ENCODE data around the gene MYOD1. TPM values are rescaled to one million over a fixed set of nuclear protein-coding genes. Genes with fewer than 3 reads are reported as not detected.

MYOD1 gene
- total RNA-seq, 1 experiment from 2014 or later, result not detected

- Histone ChIP-seq H3K27me3 (ENCODE audit: control insufficient read depth, insufficient read depth, low read length) (peaks cover 14% of the 10 kb centered on the region), H3K4me3 (ENCODE audit: low read depth in 2 of 2, low read length in 2 of 2) (no peak overlapping the region), H3K27ac (ENCODE audit: low read length) (no peak overlapping the region), H3K9me3 (ENCODE audit: control insufficient read depth, insufficient read depth, low read depth, low read length) (no peaks in the 10 kb centered on the region), H3K36me3 (ENCODE audit: control insufficient read depth, insufficient read depth, low read length) (no peaks in the 10 kb centered on the region), H3K4me1 (ENCODE audit: control insufficient read depth, insufficient read depth, low read length) (no peaks in the 10 kb centered on the region)
- DNase-seq (ENCODE audit: low read depth, low spot score) (no peak), ATAC-seq (no peak)
- no TSS peak for BruUV-seq (replicated peaks)
- in situ Hi-C loops (cut with HindIII; ENCODE audit: low pct_unique_long_range_greater_than_20kb, low sequenced_read_pairs) (no loop called here), intact Hi-C loops (cut with micrococcal nuclease; ENCODE audit: unreplicated experiment) (no loop called here)
- ChIA-PET POLR2A (no interaction called here), CTCF (no interaction called here)
- no peak for TF ChIP-seq REST (IDR thresholded peaks at IDR 0.05; ENCODE audit: insufficient read depth in 1 of 2, low read depth in 2 of 2, low read length in 1 of 2)
- no peak for TF ChIP-seq CTCF (IDR thresholded peaks at IDR 0.05)
- TF ChIP-seq POLR2AphosphoS5 (IDR thresholded peaks at IDR 0.05; ENCODE audit: low read depth, low read length), result no peak
- TF ChIP-seq TCF7L2 (IDR thresholded peaks at IDR 0.05; ENCODE audit: low read depth, low read length), result no peak
- TF ChIP-seq SIN3A (IDR thresholded peaks at IDR 0.05; ENCODE audit: borderline replicate concordance, insufficient read depth, low read depth, low read length), result no peak
Observed at GRCh38 chr11:17711836-17712235, 7.5 kb upstream of the MYOD1 start.

- POLR2A ChIA-PET, result no interaction called here
- ATAC-seq (no peak), DNase-seq (ENCODE audit: low read depth, low spot score) (no peak)
- in situ Hi-C loops (cut with HindIII; ENCODE audit: low pct_unique_long_range_greater_than_20kb, low sequenced_read_pairs) (no loop called here), intact Hi-C loops (cut with micrococcal nuclease; ENCODE audit: unreplicated experiment) (no loop called here)
- Histone ChIP-seq H3K27ac (ENCODE audit: low read length) (no peak overlapping the region), H3K4me1 (ENCODE audit: control insufficient read depth, insufficient read depth, low read length) (no peaks in the 10 kb centered on the region), H3K36me3 (ENCODE audit: control insufficient read depth, insufficient read depth, low read length) (no peaks in the 10 kb centered on the region), H3K9me3 (ENCODE audit: control insufficient read depth, insufficient read depth, low read depth, low read length) (no peaks in the 10 kb centered on the region), H3K4me3 (ENCODE audit: low read depth in 2 of 2, low read length in 2 of 2) (no peak overlapping the region), H3K27me3 (ENCODE audit: control insufficient read depth, insufficient read depth, low read length) (peaks cover 19% of the 10 kb centered on the region)
- BruUV-seq (replicated peaks), result no TSS peak
- TF ChIP-seq POLR2AphosphoS5 (IDR thresholded peaks at IDR 0.05; ENCODE audit: low read depth, low read length), result no peak
- no peak for TF ChIP-seq TCF7L2 (IDR thresholded peaks at IDR 0.05; ENCODE audit: low read depth, low read length)
- no peak for TF ChIP-seq REST (IDR thresholded peaks at IDR 0.05; ENCODE audit: insufficient read depth in 1 of 2, low read depth in 2 of 2, low read length in 1 of 2)
- no peak for TF ChIP-seq SIN3A (IDR thresholded peaks at IDR 0.05; ENCODE audit: borderline replicate concordance, insufficient read depth, low read depth, low read length)
- TF ChIP-seq CTCF (IDR thresholded peaks at IDR 0.05), result no peak
- CTCF ChIA-PET, result interaction anchor here (1.2 kb wide), 1 partner anchor 17 kb away, joined by 3 read pairs; no protein-coding TSS in a partner anchor
Observed at GRCh38 chr11:17713851-17714250, 5.5 kb upstream of the MYOD1 start.

Measured in Panc1 (cell line).